Measurements from ENCODE around the gene IQGAP2.

IQGAP2 gene

GRCh38 chr5:76695346-76695745, 292.3 kb downstream of the IQGAP2 start:
- no peaks in the 10 kb centered on the region for H3K4me1 ChIP-seq (ENCODE audit: insufficient read depth, low read length)
- H3K9me3 ChIP-seq (ENCODE audit: low read length) = no peaks in the 10 kb centered on the region
- H3K27me3 ChIP-seq (ENCODE audit: insufficient read depth, low read length) = no peaks in the 10 kb centered on the region
- no peak overlapping the region for H2AFZ ChIP-seq (ENCODE audit: low read depth, low read length)
- H3K4me3 ChIP-seq (ENCODE audit: low read length) = no peak overlapping the region
- peaks cover 26% of the 10 kb centered on the region for H3K36me3 ChIP-seq (ENCODE audit: insufficient read depth, low read length)

DNA sequence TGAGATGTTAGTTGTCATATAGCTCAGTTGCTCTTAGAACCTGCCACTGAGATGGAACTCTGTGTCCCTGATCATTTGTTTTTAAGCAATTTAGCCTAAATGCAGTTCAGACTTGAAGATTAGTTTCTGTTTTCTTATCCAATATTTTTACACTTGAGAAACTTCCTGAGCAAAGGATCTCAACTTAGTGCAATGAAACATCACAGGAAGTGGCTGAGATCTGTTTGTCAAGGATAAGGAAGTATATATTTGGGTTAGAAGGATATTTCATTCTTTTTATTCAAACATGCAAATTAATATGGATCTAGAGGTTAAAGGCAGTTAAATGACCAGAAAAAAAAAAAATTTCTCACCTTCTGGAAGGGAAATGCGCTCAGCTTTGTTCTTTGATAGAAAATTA, 293.2 kb downstream of the IQGAP2 start:
- Histone ChIP-seq H3K27me3 (ENCODE audit: insufficient read depth, low read length) (no peaks in the 10 kb centered on the region), H3K9me3 (ENCODE audit: low read length) (no peaks in the 10 kb centered on the region), H3K36me3 (ENCODE audit: insufficient read depth, low read length) (peaks cover 32% of the 10 kb centered on the region), H3K4me3 (ENCODE audit: low read length) (no peak overlapping the region), H3K4me1 (ENCODE audit: insufficient read depth, low read length) (no peaks in the 10 kb centered on the region), H2AFZ (ENCODE audit: low read depth, low read length) (no peak overlapping the region)

DNA sequence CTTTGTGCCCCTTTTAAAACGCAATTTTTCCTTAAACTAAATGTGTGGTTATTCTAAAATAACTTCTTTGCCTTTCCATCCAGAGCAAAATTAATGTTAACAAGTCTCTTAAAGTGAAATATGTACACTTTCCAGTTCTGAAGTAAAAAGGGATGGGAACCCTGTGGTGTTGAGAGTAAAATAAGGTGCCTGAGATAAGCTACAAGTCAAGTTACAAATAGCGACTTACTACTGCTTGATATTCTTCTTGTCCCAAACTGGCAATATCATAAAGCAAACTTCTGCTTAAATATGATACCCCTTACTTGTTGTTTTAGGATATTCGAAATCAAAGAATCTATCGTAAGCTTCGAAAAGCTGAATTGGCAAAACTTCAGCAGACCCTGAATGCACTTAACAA, 294.6 kb downstream of the IQGAP2 start:
- H3K27me3 ChIP-seq (ENCODE audit: insufficient read depth, low read length) = no peaks in the 10 kb centered on the region
- no peaks in the 10 kb centered on the region for H3K4me1 ChIP-seq (ENCODE audit: insufficient read depth, low read length)
- no peak overlapping the region for H3K4me3 ChIP-seq (ENCODE audit: low read length)
- no peak overlapping the region for H2AFZ ChIP-seq (ENCODE audit: low read depth, low read length)
- H3K9me3 ChIP-seq (ENCODE audit: low read length) = no peaks in the 10 kb centered on the region
- peaks cover 38% of the 10 kb centered on the region for H3K36me3 ChIP-seq (ENCODE audit: insufficient read depth, low read length)

DNA sequence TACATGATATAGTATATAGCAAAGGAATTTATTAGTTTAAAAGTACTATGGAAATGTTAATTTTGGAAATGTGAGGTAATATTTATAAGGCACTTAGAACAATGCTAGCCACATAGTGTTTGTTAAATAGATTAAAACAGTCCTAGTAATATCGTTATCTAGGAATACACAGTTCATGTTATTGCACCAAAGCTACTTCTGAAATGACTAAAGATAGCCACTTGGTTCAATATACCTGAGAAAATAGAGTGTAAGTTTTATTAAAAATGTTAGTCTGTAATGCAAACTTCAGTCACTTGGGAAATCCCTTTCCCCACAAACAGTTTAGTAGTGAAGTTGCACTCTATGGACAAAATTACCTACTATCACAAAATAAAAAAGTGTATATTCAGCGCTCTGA, 297.5 kb downstream of the IQGAP2 start:
- Histone ChIP-seq H3K36me3 (ENCODE audit: insufficient read depth, low read length) (peaks cover 28% of the 10 kb centered on the region), H2AFZ (ENCODE audit: low read depth, low read length) (no peak overlapping the region), H3K4me3 (ENCODE audit: low read length) (no peak overlapping the region), H3K4me1 (ENCODE audit: insufficient read depth, low read length) (no peaks in the 10 kb centered on the region), H3K27me3 (ENCODE audit: insufficient read depth, low read length) (no peaks in the 10 kb centered on the region), H3K9me3 (ENCODE audit: low read length) (no peaks in the 10 kb centered on the region)

DNA sequence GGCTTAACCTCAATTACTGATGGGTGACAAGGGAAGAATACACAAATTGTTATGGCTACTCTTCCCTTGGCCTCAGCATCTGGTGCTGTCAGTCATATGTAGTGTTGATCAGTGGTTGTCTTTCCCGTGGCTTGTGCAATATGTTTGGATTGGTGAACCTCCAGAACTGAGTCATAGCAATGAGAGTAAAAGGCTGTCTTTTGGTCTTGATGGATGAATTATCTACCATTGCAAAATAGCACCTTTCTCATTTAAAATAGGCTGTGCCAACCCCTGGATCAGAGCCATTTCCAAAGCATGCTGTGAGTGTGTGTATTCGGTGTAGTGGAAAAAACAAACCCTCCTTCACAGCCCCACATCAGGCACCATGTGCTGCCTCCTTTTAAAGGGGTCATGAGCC, 298.2 kb downstream of the IQGAP2 start:
- Histone ChIP-seq H3K4me1 (ENCODE audit: insufficient read depth, low read length) (no peaks in the 10 kb centered on the region), H3K27me3 (ENCODE audit: insufficient read depth, low read length) (no peaks in the 10 kb centered on the region), H3K9me3 (ENCODE audit: low read length) (no peaks in the 10 kb centered on the region), H3K36me3 (ENCODE audit: insufficient read depth, low read length) (peaks cover 23% of the 10 kb centered on the region), H3K4me3 (ENCODE audit: low read length) (no peak overlapping the region), H2AFZ (ENCODE audit: low read depth, low read length) (no peak overlapping the region)

GRCh38 chr5:76703707-76704106, 300.6 kb downstream of the IQGAP2 start:
- Histone ChIP-seq H3K9me3 (ENCODE audit: low read length) (no peaks in the 10 kb centered on the region), H2AFZ (ENCODE audit: low read depth, low read length) (no peak overlapping the region), H3K4me3 (ENCODE audit: low read length) (no peak overlapping the region), H3K4me1 (ENCODE audit: insufficient read depth, low read length) (no peaks in the 10 kb centered on the region), H3K36me3 (ENCODE audit: insufficient read depth, low read length) (peaks cover 16% of the 10 kb centered on the region), H3K27me3 (ENCODE audit: insufficient read depth, low read length) (no peaks in the 10 kb centered on the region)

DNA sequence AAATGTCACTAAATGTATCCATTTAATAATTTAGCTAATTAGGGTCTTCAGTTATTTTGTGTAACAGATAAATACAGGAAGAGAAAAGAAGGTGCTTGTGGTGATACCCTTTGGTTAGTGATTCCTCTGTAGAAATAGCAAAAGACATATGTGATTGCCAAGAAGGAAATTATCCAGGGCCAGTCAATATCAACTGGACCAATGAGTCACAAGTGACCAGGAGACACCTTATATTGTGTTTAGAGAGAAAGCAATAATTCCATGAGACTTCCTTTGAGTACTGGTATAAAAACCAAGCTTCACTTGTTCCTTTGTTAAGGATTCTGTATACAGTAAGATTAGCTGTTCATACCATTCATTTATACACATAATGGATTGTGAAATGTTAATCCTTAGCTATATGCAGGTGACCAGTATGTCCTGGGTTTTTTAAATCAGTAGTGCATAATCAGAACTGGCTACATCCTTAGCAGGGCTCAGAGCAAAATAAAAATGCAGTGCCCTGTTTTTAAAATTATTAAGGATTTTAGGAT, 301.1 kb downstream of the IQGAP2 start:
- Histone ChIP-seq H3K4me1 (ENCODE audit: insufficient read depth, low read length) (no peaks in the 10 kb centered on the region), H3K9me3 (ENCODE audit: low read length) (no peaks in the 10 kb centered on the region), H2AFZ (ENCODE audit: low read depth, low read length) (no peak overlapping the region), H3K4me3 (ENCODE audit: low read length) (no peak overlapping the region), H3K27me3 (ENCODE audit: insufficient read depth, low read length) (no peaks in the 10 kb centered on the region), H3K36me3 (ENCODE audit: insufficient read depth, low read length) (peaks cover 13% of the 10 kb centered on the region)

DNA sequence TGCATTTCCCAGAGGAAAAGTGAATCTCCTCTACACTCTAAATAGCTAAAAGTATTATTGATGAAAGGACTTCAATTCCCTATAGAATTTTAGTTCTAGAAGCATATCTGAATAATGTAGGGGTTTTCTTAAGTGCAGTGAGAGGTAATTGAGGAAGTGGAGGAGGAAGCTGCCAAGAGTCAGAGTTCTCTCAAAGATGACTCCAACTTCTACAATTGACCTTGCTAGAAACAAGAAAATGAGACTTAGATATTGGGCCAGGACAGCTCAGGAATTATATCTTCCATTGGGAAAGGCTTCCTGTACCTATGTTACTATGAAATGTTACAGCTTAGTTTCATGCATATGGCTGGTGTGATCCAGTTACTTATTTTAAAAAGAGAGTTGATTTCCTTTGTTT, 302.5 kb downstream of the IQGAP2 start:
- H3K9me3 ChIP-seq (ENCODE audit: low read length) = no peaks in the 10 kb centered on the region
- no peak overlapping the region for H3K4me3 ChIP-seq (ENCODE audit: low read length)
- peaks cover 13% of the 10 kb centered on the region for H3K36me3 ChIP-seq (ENCODE audit: insufficient read depth, low read length)
- no peak overlapping the region for H2AFZ ChIP-seq (ENCODE audit: low read depth, low read length)
- H3K27me3 ChIP-seq (ENCODE audit: insufficient read depth, low read length) = no peaks in the 10 kb centered on the region
- no peaks in the 10 kb centered on the region for H3K4me1 ChIP-seq (ENCODE audit: insufficient read depth, low read length)

DNA sequence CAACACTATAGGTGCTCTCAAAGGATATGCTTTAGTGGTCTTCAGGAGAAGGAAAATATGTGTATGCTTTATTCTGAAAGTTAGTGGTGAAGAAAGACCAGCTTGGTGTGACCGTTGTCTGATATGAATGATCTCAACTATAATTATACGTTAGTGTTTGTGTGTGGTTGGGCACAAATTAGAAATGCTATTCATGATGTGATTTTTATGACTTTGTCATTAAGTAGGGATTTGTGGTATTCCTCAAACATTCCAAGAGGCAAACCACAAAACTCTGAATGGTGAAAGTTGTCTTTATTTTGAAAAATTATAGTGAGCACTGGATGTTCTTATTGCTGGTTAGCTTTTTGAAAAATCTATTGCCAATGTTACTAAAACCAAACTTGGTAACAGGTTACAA, 306.7 kb downstream of the IQGAP2 start:
- Histone ChIP-seq H3K9me3 (ENCODE audit: low read length) (no peaks in the 10 kb centered on the region), H2AFZ (ENCODE audit: low read depth, low read length) (no peak overlapping the region), H3K27me3 (ENCODE audit: insufficient read depth, low read length) (no peaks in the 10 kb centered on the region), H3K4me1 (ENCODE audit: insufficient read depth, low read length) (no peaks in the 10 kb centered on the region), H3K4me3 (ENCODE audit: low read length) (no peak overlapping the region), H3K36me3 (ENCODE audit: insufficient read depth, low read length) (no peaks in the 10 kb centered on the region)

- no peaks in the 10 kb centered on the region for H3K27me3 ChIP-seq (ENCODE audit: insufficient read depth, low read length)
- H2AFZ ChIP-seq (ENCODE audit: low read depth, low read length) = no peak overlapping the region
- no peak overlapping the region for H3K4me3 ChIP-seq (ENCODE audit: low read length)
- H3K36me3 ChIP-seq (ENCODE audit: insufficient read depth, low read length) = no peaks in the 10 kb centered on the region
- H3K4me1 ChIP-seq (ENCODE audit: insufficient read depth, low read length) = peaks cover 4% of the 10 kb centered on the region
- no peaks in the 10 kb centered on the region for H3K9me3 ChIP-seq (ENCODE audit: low read length)
These were observed 307.9 kb downstream of the IQGAP2 start for GRCh38 chr5:76710991-76711390.

DNA sequence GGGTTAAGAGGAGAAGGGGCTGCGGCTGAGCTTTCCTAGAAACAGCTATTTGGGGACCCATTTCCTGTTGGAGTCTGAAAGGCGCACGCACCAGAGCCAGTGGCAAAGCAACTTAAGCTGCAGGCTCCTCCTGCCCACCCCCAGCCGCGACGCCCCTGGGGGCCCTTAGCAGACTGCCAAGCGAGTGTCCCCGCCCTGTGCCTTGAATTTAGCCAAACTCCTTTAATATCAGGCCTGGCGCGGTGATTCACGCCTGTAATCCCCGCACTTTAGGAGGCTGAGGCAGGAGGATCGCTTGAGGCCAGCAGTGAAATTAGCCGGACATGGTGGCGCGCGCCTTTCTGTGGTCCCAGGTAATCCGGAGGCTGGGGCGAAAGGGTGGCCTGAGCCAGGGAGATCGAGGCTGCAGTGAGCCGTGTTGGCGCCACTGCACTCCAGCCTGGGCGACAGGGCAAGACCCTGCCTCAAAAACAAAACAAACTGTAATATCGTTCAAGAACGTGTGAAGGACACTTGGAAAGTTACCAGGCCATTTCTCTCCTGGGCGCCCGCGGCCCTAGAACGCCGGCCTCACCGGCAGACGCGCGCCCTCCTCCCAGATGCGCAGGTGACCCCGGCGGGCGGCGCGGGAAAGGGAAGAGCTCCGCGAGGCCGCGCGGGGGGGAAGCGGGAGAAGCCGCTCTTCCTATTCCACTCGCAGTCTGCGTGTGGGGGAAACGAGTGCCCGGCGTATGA, 311.8 kb downstream of the IQGAP2 start:
- no peaks in the 10 kb centered on the region for H3K36me3 ChIP-seq (ENCODE audit: insufficient read depth, low read length)
- H2AFZ ChIP-seq (ENCODE audit: low read depth, low read length) = peak overlapping the region; percentile 89
- H3K4me3 ChIP-seq (ENCODE audit: low read length) = no peak overlapping the region

GRCh38 chr5:76715486-76715735, 312.3 kb downstream of the IQGAP2 start:
- Histone ChIP-seq H3K4me3 (ENCODE audit: low read length) (peak overlapping the region; percentile 88), H3K4me1 (ENCODE audit: insufficient read depth, low read length) (peaks cover 14% of the 10 kb centered on the region), H3K36me3 (ENCODE audit: insufficient read depth, low read length) (no peaks in the 10 kb centered on the region), H2AFZ (ENCODE audit: low read depth, low read length) (peak overlapping the region; percentile 89), H3K27me3 (ENCODE audit: insufficient read depth, low read length) (no peaks in the 10 kb centered on the region), H3K9me3 (ENCODE audit: low read length) (no peaks in the 10 kb centered on the region)

More for the DNA sequence above, 311.8 kb downstream of the IQGAP2 start:
- Histone ChIP-seq H3K4me1 (ENCODE audit: insufficient read depth, low read length) (peaks cover 14% of the 10 kb centered on the region), H3K9me3 (ENCODE audit: low read length) (no peaks in the 10 kb centered on the region), H3K27me3 (ENCODE audit: insufficient read depth, low read length) (no peaks in the 10 kb centered on the region)

DNA sequence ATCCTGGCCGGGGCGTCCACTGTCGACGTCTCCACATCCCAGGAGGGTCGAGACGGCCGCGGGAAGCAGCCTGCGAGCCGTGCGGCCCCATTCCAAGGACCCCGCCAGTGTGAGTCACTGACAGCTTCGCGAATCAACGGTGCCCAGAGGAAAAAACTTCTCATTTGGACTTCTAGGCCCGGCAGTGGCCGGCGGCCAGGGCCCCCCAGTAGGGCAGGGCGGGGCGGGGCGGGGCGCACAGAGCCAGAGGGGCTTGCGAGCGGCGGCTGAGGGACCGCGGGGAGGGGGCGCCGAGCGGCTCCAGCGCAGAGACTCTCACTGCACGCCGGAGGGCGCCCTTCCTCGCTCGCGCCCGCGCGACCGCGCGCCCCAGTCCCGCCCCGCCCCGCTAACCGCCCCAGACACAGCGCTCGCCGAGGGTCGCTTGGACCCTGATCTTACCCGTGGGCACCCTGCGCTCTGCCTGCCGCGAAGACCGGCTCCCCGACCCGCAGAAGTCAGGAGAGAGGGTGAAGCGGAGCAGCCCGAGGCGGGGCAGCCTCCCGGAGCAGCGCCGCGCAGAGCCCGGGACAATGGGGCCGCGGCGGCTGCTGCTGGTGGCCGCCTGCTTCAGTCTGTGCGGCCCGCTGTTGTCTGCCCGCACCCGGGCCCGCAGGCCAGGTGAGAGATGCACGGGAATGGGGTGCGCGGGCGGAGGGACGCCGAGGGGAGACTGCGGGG, 312.8 kb downstream of the IQGAP2 start, which contains the start of gene F2R:
Gene F2R, plus strand, starts transcription at position 391 of the 720 bp plus-strand sequence. Its CDS starts 182 bp downstream, at position 573.
- Histone ChIP-seq H3K4me3 (ENCODE audit: low read length) (peak within 1 kb of the TSS; percentile 88), H3K4me1 (ENCODE audit: insufficient read depth, low read length) (peaks cover 14% of the 10 kb centered on the region), H3K9me3 (ENCODE audit: low read length) (no peaks in the 10 kb centered on the region), H2AFZ (ENCODE audit: low read depth, low read length) (peak within 1 kb of the TSS; percentile 89), H3K36me3 (ENCODE audit: insufficient read depth, low read length) (no peaks in the 10 kb centered on the region), H3K27me3 (ENCODE audit: insufficient read depth, low read length) (no peaks in the 10 kb centered on the region)

All from neuron (in vitro differentiated cells).